Measurements from ENCODE around the gene CTDSPL.

The CTDSPL gene

DNA sequence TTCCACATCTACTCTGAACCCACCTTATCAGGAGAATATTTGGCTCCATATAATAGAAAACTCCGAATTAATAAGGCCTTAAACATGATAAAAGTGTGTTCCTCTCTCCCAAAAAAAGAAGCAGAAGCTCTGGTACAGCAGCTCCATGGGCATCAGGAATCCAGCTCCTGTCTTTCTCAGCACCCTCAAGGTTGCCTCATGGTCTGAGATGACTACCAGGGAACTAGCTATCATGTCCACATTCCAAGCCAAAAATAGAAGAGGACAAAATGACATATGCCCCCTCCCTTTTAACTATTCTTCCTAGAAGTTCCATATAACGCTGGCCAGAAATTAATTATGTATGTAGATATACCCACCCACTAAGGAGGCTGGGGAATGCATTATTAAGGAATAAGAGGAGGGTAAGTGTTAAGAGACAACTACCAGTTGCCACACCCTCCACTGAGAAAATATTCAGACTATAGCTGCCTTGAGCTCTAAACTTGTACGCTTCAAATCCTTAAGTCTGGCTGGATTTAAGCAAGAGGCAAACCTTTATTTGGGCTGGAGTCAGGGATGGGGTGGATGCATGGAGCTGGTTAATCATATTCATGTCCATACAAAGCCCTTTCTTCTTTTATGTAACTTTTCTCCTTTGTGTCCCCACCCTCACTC, 35.8 kb upstream of the CTDSPL start:
- TF ChIP-seq CTCF (IDR thresholded peaks at IDR 0.05) = no peak
- no peak overlapping the region for H3K27ac ChIP-seq

GRCh38 chr3:37826502-37826901, 35.2 kb upstream of the CTDSPL start:
- Histone ChIP-seq H3K27me3 (no peaks in the 10 kb centered on the region), H3K36me3 (peaks cover 0 to 1% (median under 1%) of the 10 kb centered on the region in 3 donors), H3K27ac (no peak overlapping the region), H3K9me3 (no peaks in the 10 kb centered on the region), H3K4me1 (peaks cover 0 to 20% (median 7%) of the 10 kb centered on the region in 4 donors), H3K4me3 (no peak overlapping the region)
- no peak for DNase-seq
- intact Hi-C loops (cut with DNase I; ENCODE audit: low total_unique reads) = no loop called here
- no peak for TF ChIP-seq CTCF (IDR thresholded peaks at IDR 0.05)

More for the DNA sequence above, 35.8 kb upstream of the CTDSPL start:
- Histone ChIP-seq H3K4me3 (no peak overlapping the region), H3K4me1 (peaks cover 0 to 20% (median 7%) of the 10 kb centered on the region in 4 donors), H3K9me3 (no peaks in the 10 kb centered on the region), H3K36me3 (peaks cover 0 to under 1% (median under 1%) of the 10 kb centered on the region in 3 donors), H3K27me3 (no peaks in the 10 kb centered on the region)
- no peak for DNase-seq
- intact Hi-C loops (cut with DNase I; ENCODE audit: low total_unique reads) = no loop called here

GRCh38 chr3:37826933-37827332, 34.7 kb upstream of the CTDSPL start:
- Histone ChIP-seq H3K27me3 (no peaks in the 10 kb centered on the region), H3K4me3 (no peak overlapping the region), H3K27ac (no peak overlapping the region), H3K4me1 (peaks cover 0 to 20% (median 7%) of the 10 kb centered on the region in 4 donors), H3K9me3 (no peaks in the 10 kb centered on the region), H3K36me3 (peaks cover 0 to 5% (median 3%) of the 10 kb centered on the region in 3 donors)
- intact Hi-C loops (cut with DNase I; ENCODE audit: low total_unique reads) = no loop called here
- DNase-seq = no peak
- TF ChIP-seq CTCF (IDR thresholded peaks at IDR 0.05) = no peak

GRCh38 chr3:37832480-37832879, 29.2 kb upstream of the CTDSPL start:
- H3K27ac ChIP-seq = no peak overlapping the region
- no peaks in the 10 kb centered on the region for H3K4me1 ChIP-seq
- H3K36me3 ChIP-seq = peaks cover 0 to 22% (median 3%) of the 10 kb centered on the region in 3 donors
- intact Hi-C loops (cut with DNase I; ENCODE audit: low total_unique reads) = no loop called here
- no peaks in the 10 kb centered on the region for H3K27me3 ChIP-seq
- no peaks in the 10 kb centered on the region for H3K9me3 ChIP-seq
- DNase-seq = no peak
- TF ChIP-seq CTCF (IDR thresholded peaks at IDR 0.05) = no peak
- no peak overlapping the region for H3K4me3 ChIP-seq

DNA sequence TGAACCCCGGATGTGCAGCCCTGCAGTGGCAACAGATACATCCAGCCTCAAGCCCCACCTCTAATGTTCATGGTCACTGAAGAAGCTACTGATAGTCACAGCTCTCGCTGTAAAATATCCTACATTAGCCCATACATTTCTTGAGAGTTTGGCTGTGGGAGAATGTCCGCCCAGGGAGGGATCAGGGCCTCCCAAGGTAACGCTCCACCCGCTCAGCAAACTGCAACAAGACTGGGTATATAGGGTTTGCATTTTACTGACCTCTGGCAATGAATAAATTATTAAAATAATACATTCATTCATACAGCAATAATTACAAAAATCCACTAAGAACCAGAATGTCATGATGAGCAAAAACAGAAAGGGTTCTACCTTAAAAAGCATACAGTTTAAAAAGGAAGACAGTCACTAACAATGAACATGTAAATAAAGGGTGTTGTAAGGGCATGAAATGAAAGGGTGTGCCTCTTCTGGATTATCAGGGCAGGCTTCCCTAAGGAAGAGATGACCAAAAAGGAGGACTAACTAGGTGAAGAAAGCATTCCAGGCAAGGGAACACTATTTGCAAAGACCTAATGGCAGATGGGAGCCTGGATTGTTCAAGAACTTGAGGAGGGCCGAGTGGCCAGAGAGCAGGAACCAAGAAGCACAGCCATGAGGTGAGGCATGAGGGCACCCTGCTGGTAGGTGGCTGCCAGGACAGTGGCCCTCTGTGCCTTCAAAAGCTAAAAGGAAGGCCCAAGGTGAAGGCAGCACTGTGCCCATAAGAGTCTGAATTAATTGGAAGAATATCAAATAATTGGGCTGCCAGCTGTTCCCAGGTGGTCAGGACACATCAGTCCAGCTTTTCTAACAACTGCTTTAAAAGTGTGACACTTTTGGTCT, 28.1 kb upstream of the CTDSPL start:
- peaks cover 0 to 33% (median 3%) of the 10 kb centered on the region in 3 donors for H3K36me3 ChIP-seq
- no peak overlapping the region for H3K27ac ChIP-seq
- H3K9me3 ChIP-seq = no peaks in the 10 kb centered on the region
- intact Hi-C loops (cut with DNase I; ENCODE audit: low total_unique reads) = no loop called here
- no peaks in the 10 kb centered on the region for H3K27me3 ChIP-seq
- no peaks in the 10 kb centered on the region for H3K4me1 ChIP-seq
- DNase-seq = no peak
- no peak for TF ChIP-seq CTCF (IDR thresholded peaks at IDR 0.05)
- no peak overlapping the region for H3K4me3 ChIP-seq

Data from tibial artery (tissue), 4 donors.